ENCODE results near the gene EHHADH. TPM values are rescaled to one million over a fixed set of nuclear protein-coding genes. Genes with fewer than 3 reads are reported as not detected.

EHHADH gene
- total RNA-seq, 1 donor from 2014 or later, result 1.3 TPM

DNA sequence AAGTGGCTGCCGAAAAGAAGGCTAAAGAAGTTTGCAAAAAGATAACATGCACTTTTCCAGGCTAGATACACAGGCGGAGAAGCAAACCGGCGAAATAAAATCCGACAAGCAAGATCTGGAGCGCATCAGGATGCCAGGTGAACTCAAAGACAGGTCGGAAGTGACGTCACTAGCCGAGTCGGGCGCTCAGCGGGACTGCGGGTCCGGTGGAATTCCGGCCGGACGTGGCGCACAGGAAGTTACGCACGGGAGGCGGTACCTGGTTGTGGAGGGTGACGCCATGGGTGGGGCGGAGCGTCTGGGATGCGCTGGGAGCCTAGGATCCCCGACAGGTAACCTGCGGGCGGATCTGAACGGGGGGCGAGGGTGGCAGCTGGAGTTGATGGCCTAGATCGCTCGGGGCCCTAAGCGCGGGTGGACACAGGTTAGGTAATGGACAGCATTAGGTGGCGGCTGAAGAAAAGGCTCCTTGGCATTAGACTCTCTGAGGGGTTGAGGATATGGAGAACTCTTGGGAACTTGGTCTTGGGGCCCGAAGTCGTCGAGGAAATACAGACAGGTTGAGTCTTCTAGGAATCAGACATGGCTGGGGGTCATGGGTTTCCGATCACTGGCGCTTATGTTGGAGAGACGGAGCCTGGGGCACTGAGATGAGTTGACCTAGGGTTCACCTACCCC lies 29.0 kb upstream of the EHHADH start:
- no peak for FAIRE-seq
- H3K4me3 ChIP-seq (ENCODE audit: low read depth, low read length), result peak overlapping the region; percentile 78
- no peaks in the 10 kb centered on the region for H3K36me3 ChIP-seq (ENCODE audit: control insufficient read depth, insufficient read depth, low read length)
- DNase-seq (ENCODE audit: low read depth), result peak; percentile 93
- no peaks in the 10 kb centered on the region for H3K27me3 ChIP-seq (ENCODE audit: control insufficient read depth, insufficient read depth, low read length)
- TF ChIP-seq, protein P1, sequence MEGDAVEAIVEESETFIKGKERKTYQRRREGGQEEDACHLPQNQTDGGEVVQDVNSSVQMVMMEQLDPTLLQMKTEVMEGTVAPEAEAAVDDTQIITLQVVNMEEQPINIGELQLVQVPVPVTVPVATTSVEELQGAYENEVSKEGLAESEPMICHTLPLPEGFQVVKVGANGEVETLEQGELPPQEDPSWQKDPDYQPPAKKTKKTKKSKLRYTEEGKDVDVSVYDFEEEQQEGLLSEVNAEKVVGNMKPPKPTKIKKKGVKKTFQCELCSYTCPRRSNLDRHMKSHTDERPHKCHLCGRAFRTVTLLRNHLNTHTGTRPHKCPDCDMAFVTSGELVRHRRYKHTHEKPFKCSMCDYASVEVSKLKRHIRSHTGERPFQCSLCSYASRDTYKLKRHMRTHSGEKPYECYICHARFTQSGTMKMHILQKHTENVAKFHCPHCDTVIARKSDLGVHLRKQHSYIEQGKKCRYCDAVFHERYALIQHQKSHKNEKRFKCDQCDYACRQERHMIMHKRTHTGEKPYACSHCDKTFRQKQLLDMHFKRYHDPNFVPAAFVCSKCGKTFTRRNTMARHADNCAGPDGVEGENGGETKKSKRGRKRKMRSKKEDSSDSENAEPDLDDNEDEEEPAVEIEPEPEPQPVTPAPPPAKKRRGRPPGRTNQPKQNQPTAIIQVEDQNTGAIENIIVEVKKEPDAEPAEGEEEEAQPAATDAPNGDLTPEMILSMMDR (IDR thresholded peaks at IDR 0.05; ENCODE audit: insufficient read depth, low read length, severe bottlenecking), result no peak

- FAIRE-seq, result no peak
- no peaks in the 10 kb centered on the region for H3K36me3 ChIP-seq (ENCODE audit: control insufficient read depth, insufficient read depth, low read length)
- H3K4me3 ChIP-seq (ENCODE audit: low read depth, low read length), result no peak overlapping the region
- TF ChIP-seq, protein P1 (IDR thresholded peaks at IDR 0.05; ENCODE audit: insufficient read depth, low read length, severe bottlenecking), result peak; percentile 55
- peak; percentile 68 for DNase-seq (ENCODE audit: low read depth)
- no peaks in the 10 kb centered on the region for H3K27me3 ChIP-seq (ENCODE audit: control insufficient read depth, insufficient read depth, low read length)
These were observed 26.9 kb upstream of the EHHADH start for GRCh38 chr3:185280572-185281365.

DNA sequence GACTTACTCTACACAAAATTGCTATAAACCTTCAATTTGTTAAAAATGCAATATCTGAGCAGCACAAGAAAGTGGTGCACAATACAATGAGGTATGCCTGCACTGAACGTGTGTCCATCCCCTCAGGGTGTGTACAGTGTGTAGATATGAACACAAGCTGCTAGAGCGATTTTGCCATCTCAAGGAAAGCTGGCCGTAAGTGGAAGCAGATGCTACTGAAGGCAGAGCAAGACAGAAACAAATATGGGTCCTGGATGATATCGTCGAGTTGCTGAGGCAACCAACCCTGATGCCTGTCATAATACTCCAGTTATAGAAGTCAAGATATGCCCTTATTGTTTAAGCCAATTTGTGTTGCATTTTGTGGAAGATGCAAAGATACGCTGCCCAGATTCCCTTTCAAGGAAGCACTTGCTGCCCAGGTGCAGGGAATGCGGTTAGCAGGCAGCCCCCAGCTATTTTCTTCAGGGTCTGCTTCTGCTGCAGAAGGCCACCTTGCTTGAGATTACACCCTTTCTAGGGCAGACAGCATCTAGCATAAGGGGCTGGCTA lies 25.8 kb upstream of the EHHADH start:
- peak; percentile 73 for FAIRE-seq
- TF ChIP-seq, protein P1 (IDR thresholded peaks at IDR 0.05; ENCODE audit: insufficient read depth, low read length, severe bottlenecking), result no peak

GRCh38 chr3:185276415-185276814 lies 22.6 kb upstream of the EHHADH start:
- DNase-seq (ENCODE audit: low read depth) (no peak), FAIRE-seq (no peak)
- no peaks in the 10 kb centered on the region for H3K27me3 ChIP-seq (ENCODE audit: control insufficient read depth, insufficient read depth, low read length)
- H3K36me3 ChIP-seq (ENCODE audit: control insufficient read depth, insufficient read depth, low read length), result no peaks in the 10 kb centered on the region
- no peak overlapping the region for H3K4me3 ChIP-seq (ENCODE audit: low read depth, low read length)
- TF ChIP-seq, protein P1 (IDR thresholded peaks at IDR 0.05; ENCODE audit: insufficient read depth, low read length, severe bottlenecking), result no peak

More for the DNA sequence above, 25.8 kb upstream of the EHHADH start:
- Histone ChIP-seq H3K36me3 (ENCODE audit: control insufficient read depth, insufficient read depth, low read length) (no peaks in the 10 kb centered on the region), H3K4me3 (ENCODE audit: low read depth, low read length) (no peak overlapping the region), H3K27me3 (ENCODE audit: control insufficient read depth, insufficient read depth, low read length) (no peaks in the 10 kb centered on the region)
- no peak for DNase-seq (ENCODE audit: low read depth)

GRCh38 chr3:185272033-185272432 lies 18.2 kb upstream of the EHHADH start:
- FAIRE-seq (no peak), DNase-seq (ENCODE audit: low read depth) (peak; percentile 8)
- TF ChIP-seq, protein P1 (IDR thresholded peaks at IDR 0.05; ENCODE audit: insufficient read depth, low read length, severe bottlenecking), result no peak
- H3K36me3 ChIP-seq (ENCODE audit: control insufficient read depth, insufficient read depth, low read length), result no peaks in the 10 kb centered on the region
- no peak overlapping the region for H3K4me3 ChIP-seq (ENCODE audit: low read depth, low read length)
- no peaks in the 10 kb centered on the region for H3K27me3 ChIP-seq (ENCODE audit: control insufficient read depth, insufficient read depth, low read length)

Data from bronchial epithelial cell (primary cell).